HL-60 (cell line): Measurements from ENCODE around the gene MYADML2.

Experiments
- CTCF ChIP-seq: IDR thresholded peaks from one replicate; pipeline ENCODE4 v1.5.1; 2011; ENCODE audit warnings: low read length, control low read depth, inconsistent platforms; ENCODE audit not compliant: insufficient read depth
- GABPA ChIP-seq: IDR thresholded peaks from 2 replicates; pipeline ENCODE4 v1.6.1; 2012; ENCODE audit warnings: low read depth
- POLR2AphosphoS5 ChIP-seq: IDR thresholded peaks from 2 replicates; pipeline ENCODE4 v1.6.1; 2012; ENCODE audit warnings: low read depth

- no peak for TF ChIP-seq POLR2AphosphoS5
- no peak for TF ChIP-seq CTCF
- TF ChIP-seq GABPA = no peak
Measured at GRCh38 chr17:81987161-81987770, 40.2 kb upstream of the MYADML2 start.
